DMS53 treated with DMSO at 0.1 percent for 48 hours (cell line): ENCODE results near the gene CENPP.
"Not testable (repeated sequence)": the region's sequence is repeated elsewhere in the genome, so short reads cannot be mapped to it uniquely, and the experiment has no call there.

Source experiments
- DNase-seq: peaks from one replicate; lab custom pipeline; 2025; ENCODE audit not compliant: unreplicated experiment; lab: John Stamatoyannopoulos, UW

CENPP gene

DNA sequence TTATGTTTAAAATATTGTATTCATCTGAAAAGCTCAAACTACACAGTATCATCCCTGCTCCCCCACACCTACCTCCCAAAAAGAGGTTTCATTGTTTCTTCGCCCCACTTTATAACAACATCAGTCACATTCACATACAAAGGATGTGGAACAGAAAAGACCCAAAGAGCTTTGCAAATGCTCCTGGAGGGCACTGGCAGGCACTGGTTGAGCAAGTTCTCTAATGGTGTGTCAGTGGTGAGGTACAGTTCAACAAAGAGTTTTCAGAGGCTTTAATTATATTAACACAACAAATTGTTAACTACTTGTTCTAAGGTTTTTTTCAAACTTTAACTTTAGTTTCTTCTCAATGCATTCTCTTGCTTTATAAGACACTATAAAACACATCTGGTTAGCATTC, 264.2 kb downstream of the CENPP start:
- no peak for DNase-seq

DNA sequence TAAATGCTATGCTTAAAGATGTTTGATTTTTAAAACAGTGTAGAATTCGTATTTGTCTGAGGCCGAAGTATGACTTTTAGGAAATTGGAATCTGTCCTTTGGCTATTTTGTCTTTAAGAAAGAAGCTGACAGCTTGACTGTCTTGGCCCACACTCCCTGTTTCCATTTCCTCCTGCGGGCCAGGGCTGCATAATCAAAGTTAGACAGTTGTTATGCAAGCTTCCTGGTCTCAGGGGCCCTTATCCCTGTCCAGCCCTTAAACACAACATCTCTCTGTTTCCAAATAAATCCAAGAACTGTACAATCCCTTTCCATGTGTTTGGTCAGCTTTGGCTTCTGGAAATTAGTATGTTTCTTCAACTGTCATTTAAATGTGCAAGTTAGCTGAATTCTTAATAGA, 264.6 kb downstream of the CENPP start:
- DNase-seq = no peak

DNA sequence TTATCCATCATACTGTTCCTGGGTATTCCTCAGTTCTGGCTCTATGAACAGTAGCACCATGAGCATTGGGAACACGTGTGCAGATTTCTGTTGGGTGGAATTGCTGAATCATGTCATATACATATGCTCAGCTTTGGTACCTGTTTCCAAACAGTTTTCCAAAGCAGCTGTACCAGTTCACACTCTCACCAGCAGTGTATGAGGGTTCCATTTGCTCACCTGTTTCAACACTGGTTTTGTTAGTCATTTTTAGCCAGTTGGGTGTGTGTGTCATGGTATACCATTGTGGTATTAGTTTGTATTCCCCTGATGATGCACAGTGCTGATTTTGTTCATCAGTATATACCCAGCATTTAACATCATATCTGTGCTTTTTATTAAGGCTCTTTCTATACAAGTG, 266.8 kb downstream of the CENPP start:
- DNase-seq = no peak

DNA sequence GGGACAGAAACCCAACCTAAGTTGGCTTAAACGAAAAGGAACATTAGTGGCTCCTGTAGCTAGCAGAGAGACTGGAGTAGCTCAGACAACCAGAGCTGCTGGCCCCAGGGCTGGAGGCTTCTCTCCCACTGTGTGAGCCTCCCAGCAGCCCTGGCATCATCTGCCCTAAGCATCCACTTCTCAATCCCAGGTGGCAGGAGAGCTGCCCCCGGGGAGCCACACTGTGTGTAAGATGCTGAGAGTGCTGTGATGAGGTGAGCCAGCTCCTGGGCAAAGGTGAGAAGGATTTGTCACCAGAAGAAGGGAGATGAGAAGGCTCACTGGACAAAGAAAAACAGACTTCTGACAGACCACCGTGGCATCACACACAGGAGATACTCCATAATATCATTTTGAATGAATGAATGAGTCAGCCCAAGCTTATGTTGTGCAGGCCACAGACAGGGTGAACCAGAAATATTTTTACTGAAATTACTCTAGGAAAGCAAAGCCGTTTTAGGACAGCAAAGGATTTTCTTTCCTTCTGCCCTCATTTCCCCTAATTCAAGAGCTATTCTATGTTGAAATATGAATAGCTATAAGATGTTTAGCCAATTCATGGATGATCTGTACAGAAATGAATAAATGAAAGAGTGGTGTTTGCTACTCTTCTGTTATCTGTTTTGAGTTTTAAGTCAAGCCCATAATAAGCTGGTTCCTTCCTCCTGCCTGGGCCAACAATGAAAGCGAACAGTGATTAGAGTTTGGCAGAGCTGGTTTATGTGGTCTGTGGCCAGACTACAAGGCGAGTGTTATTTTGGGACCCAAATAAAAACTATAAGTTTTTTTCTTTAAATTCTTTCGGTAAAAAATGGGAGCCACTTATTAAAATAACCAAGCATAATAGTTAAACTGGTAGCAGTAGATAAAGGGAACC, 267.5 kb downstream of the CENPP start:
- no peak for DNase-seq

DNA sequence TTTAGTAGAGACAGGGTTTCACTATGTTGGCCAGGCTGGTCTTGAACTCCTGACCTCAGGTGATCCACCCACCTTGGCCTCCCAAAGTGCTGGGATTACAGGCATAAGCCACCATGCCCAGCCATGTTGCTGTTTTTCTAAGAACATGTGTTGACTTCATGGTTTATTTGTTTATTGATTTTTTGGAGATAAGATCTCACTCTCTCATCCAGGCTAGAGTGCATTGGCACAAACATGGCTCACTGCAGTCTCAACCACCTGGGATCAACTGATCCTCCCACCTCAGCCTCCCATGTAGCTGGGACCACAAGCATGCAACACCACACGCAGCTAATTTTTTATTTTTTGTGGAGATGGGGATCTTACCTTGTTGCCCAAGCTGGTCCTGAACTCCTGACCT, 269.3 kb downstream of the CENPP start:
- DNase-seq = not testable (repeated sequence)

DNA sequence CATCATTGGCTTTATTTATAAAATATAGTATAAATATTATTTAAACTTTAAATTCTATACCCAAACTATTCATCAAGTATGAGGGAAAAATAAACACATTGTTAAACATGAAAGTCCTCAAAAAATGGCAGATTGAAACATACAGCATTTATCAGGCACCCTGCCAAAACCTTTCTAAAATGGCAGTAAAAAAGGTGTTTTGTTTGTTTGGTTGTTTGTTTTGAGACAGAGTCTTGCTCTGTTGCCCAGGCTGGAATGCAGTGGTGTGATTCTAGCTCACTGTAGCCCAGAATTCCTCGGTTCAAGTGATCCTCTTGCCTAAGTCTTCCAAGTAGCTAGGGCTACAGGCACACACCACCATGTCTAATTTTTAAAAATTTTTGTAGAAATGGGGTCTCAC, 270.2 kb downstream of the CENPP start:
- DNase-seq = no peak

DNA sequence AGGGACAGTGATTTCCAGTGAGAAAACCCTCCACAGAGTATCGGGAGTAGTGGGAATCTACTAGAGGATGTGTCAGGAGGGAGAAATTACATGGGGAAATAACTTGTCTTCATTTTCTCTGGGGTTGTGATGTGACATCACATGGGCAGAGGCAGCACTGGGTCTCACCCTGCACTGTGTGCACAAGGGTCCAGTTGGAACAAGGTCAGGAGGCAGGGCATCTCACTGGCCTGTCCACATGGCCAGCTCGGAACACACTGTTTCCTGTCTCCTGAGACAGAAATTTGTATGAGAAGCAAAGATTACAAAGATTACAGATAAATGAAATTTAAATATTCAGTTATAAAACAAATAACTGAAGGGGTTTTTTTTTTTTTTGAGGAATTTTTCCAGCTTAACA, 272.6 kb downstream of the CENPP start:
- DNase-seq = no peak

DNA sequence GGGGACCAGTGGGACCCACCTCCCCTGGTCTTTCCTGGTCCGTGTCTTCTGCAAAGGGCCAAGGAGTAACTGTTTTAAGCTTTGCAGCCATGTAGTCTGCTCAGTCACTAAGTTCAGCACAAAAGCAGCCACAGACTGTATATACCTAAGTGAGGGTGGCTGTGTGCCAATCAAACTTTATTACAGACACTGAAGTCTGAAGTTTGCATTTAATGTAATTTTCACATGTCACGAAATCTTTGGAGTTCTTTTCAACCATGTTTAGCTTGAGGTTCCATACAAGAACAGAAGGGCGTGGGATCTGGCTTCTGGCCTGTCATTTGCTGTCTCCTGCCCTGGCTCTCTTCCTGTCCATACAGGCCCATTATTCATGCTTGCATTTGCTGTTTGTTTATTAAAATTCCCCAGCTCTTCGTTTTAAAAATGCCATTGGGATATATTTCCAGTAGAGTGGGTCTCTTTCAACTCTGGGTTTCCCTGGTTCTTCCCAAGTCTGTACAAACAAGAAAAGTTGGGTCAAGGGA, 274.2 kb downstream of the CENPP start:
- no peak for DNase-seq

DNA sequence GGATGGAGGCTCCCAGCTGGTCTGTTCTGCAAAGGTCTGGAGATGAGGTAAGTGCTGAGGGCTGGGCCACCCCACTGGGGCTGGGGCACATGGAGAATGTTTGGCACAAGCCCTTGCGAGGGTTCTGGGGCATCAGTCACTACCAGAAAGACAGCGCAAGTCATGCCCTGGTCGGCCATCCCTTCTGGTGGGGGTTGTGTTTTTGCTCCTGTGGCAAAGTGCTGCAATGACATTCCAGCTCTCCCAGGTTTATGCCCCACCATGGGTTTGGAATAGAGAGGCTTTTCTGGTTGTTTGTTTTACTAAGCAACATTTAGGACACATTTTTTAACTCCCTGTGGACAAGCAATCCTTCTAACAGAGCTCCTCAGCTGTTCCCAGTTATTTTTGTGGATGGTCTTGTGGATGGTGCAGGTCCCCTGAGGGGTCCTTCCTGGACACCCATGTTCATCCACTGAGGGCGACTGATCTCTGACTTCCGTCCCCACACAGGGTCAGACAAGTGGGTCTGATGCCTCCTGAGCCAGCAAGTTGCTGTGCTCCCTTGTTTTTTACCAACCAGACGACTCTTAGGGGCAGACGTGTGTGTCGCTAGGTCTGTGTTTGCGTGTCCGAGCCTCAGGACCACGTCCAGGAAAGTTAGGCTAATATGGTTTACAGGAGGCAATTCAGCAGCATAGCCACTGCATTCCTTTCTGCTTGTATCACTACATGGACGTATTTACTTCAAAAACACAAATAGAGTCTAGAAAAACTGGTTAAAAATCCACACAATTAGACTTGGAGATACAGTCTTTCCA, 274.9 kb downstream of the CENPP start:
- DNase-seq = no peak

DNA sequence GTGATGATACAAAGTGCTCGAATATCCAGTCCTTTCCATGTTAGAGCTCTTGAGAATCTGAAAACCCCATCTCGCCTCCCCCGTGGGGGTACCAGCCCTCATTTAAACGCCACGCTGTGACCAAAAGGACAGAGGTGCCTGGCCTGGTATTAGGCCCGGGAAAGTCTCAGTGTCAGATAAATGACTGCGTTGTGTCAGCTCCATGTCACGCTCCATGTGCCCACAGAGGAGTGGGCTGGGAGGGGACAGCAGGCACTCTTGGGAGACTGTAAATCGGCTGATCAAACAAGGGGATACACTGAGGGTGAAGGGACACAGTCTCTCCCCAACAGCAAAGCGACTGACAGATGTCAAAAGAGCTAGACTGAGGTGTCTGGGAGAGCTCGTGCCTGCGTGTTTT, 275.7 kb downstream of the CENPP start:
- no peak for DNase-seq

DNA sequence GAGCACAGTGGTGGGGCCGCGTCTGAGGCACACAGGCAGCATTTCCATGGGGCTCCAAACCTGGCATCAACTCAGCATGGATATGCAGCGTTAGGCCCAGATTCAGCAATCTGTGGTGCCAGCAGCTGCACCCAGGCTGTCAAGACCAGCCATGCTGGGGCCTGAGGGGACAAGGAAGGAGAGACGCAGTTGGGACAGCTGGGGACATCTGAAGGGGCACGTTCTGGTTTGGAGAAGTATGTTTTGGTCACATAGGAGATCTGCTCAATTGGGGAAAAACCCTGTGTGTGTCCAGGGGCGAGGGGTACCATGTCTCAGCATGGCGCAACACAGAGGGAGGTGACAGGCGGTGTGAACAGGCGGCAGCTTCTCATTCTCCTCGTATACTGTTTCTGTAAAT, 276.7 kb downstream of the CENPP start:
- no peak for DNase-seq

DNA sequence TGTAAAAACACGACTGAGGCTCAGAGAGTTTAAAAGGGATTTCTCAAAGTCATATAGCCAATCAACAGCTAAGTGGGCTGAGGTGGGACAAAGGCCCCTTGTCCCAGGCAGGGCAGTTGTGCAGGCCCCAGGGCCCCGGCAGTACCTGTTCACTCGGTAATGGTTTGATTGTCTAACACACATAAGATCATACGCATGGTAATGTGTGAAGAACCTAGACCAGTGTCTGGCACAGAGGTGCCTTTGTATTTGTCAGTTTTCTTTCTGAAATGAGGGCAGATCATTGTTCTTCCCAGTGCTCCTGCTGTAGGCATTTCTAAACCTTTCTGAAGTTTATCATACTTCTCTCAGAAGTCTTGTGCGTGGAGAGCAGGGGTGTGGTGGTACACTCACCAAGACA, 277.3 kb downstream of the CENPP start:
- DNase-seq = no peak

DNA sequence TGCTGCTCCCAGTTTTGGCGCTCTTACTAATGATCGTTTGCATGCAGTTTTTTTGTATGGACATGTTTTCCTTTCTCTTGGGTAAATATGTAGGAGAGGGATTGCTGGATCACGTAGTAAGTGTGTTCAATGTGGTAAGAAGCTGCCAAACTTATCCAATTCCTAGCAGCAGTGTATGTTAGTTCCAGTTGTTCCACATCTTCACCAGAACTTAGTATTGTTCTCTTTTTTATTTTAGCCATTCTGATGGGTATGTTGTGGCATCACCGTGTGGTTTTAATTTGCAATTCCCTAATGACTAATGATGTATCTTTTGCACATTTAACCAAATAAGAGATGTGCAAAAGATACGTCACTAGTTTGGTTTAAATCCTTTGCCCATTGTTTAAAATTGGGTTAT, 278.2 kb downstream of the CENPP start:
- no peak for DNase-seq

DNA sequence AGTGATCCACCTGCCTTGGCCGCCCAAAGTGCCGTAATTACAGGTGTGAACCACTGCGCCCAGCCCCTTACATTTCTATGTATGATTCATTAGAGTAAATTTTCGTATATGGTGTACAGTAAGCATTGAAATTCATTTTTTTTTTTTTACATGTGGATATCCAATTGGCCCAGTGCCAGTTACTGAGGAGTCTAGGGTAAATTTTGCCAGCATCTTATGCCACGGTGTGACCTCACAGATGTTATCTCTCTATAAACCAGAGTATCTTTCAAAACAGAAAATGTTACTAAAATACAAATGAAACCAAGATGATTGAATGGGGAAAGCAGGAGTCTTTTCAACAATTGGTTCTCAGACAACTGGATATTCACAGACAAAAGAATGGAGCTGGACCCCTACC, 279.5 kb downstream of the CENPP start:
- DNase-seq = no peak

DNA sequence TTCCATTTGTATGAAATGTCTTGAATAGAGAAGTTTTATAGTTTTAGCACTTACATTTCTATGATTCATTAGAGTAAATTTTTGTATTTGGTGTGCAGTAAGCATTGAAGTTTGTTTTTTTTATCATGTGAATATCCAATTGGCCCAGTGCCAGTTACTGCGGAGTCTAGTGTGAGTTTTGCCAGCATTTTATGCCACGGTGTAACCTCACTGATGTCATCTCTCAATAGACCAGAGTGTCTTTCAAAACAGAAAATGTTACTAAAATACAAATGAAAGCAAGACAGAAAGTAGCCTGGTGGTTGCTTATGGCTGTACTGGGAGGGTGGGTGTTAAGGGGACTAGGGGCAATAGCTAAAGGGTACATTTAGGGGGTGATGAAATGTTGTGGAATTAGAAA, 281.3 kb downstream of the CENPP start:
- DNase-seq = no peak

DNA sequence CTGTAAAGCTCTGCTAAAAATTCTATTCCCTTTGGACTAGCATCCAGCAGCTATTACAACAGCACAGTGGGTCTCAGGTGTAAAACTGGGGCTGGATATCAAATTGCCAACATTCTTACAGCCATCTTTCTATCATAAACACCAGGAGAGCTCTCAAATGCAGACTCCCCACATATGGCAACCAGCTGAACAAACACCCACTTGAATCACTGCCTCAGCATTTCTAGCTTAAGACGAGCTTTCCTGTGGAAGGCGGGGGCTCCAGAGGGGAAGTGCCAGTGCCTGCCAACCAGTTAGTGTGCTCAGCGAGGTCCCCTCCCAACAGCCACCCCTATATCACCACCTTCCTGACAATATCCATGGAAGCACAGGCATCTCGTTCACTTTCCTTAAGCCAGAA, 282.0 kb downstream of the CENPP start:
- peak; percentile 62 for DNase-seq

DNA sequence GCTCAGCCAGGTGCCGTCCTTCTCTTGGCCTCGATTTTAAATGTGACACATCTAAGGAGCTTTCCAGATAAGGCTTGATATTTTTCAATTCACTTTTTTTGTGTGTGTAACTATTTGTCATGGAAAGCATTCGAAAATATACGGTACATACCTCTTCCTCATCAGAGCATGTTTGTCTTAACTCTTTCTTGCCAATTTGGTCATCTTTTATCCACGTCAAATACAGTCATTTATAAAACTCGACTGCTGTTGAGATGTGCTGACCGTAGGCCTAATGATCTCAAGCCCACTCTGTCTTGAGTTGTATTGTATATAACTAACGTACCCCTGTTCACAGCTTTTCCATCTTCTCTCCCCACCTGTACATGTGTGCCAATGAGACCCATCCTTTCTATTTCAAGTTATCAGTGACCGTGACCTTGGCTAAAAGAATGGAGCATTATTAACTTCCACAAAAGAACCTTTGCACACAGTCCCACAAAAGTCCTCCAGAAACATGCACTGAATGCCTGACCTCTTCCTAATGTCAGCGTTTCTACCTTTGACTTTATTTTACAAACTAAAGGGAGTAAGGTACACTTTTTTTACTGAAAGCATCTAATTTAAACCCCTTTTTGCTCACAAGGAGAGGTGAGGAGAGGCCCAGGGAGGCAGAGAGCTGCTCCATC, 282.6 kb downstream of the CENPP start:
- DNase-seq = no peak

DNA sequence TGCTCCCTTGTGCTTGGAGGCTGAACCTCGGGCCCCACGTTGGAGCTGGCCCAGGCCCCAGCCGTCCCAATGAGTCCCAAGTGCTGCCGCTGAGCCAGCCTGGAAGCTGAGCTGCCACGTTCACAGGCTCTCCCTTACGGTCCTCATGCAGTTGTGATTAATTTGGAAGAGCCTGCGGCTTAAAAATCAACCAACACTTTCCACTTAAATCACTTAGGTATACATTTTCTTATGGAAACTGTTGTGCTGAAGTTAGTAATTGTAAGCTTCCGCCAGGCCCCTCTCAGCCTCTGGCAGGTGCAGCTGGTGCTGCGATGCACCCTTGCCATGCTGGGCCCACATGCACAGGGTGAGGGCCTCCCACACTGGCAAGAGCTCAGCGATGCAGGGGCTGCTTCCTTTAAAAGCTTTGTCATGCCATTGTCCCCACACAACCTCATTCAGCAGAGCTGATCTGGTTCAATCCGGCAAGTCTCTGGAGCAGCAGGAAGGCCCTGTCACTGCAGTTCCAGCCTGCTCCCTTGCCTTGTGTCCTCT, 283.2 kb downstream of the CENPP start:
- peak; percentile 42 for DNase-seq

DNA sequence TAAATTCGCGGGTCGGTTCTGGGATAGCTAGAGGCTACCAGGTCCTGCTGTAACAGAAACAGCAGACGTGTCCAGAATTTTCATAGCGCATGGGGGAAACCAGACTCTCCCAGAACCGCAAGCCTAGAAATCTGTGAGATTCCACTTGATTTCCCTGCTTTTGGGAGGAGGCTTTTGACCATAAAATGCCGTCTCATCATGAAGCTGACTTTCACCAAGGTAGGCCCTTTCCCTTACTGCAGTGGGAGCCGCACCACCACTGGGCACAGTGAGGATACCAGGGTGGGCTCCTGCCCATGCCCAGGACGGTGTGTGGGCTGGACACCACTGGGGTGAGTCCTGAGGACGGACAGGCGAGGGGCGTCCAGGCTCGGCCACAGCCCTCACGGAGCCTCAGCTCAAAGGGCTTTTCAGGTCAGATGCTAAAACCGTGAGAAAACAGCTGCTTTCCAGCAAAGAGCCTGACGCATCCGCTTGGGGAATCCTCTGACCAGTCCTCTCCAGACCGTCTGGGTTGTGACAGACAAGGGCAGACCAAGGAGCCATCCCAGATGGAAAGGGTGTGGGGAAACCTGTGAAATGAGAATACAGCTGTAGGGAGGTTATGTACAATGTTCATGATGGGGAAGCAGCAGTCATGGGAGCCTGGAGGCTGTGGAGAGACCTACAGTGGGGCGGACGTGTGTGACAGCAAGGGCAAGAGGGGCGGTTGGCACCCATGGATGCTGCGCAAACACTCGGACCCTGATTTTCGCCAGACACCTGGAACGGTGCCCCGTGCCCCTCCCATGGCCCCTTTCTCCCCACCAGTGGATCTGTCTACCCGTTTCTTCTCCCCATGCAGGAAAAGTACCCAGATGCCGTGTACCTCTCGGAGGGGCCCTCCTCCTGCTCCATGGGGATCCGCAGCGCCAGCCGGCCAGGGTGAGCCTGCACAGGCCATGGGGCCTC, 285.0 kb downstream of the CENPP start:
- DNase-seq = no peak

DNA sequence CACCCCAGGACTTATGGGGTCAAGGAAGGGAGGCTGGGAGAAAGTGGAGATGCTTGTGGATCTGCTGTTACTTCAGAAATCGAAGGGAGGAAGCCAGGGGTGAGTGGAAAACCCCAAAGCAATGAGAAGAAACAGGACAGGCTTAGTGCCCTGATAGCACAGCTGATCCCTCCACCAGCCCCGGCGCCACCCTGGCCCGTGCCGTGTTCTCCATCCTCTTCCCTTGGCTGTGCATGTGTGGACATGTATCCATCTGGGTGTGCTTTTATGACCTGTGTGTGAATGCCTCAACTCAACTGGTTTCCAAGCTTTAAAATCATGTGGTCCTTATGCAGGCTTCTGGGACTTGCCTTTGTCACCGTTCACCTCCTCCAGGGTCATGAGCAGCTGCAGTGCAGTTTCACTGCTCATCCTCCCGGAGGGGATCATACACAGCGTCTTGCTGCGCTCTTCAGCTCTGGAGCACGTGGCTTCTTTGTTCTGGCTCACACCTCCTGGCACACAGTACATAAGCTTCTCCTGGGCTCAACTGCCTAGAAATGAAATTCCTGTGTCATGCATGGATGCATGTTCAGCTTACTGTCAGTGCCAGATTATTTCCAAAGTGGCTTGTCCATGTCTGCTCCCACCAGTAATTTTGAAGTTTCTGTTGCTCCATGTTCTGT, 286.0 kb downstream of the CENPP start:
- DNase-seq = no peak
